GM21360 (cell line): ENCODE data around the gene SLC12A8.

Experiments
- ATAC-seq: cut with Tn5 transposase; IDR thresholded peaks from one replicate; pipeline ENCODE4 v1.9.1; 2021; ENCODE audit warnings: mild to moderate bottlenecking, moderate library complexity; ENCODE audit not compliant: unreplicated experiment

The SLC12A8 gene

GRCh38 chr3:125189378-125190165 is 23.0 kb downstream of the SLC12A8 start:
- ATAC-seq = no peak

- ATAC-seq = no peak
Observed at GRCh38 chr3:125188955-125189354, 23.6 kb downstream of the SLC12A8 start.

GRCh38 chr3:125187599-125187910 is 25.0 kb downstream of the SLC12A8 start:
- no peak for ATAC-seq

GRCh38 chr3:125186800-125187598 is 25.5 kb downstream of the SLC12A8 start:
- no peak for ATAC-seq

GRCh38 chr3:125186261-125186787 is 26.2 kb downstream of the SLC12A8 start:
- peak; percentile 76 for ATAC-seq

- peak; percentile 19 for ATAC-seq
Observed at GRCh38 chr3:125185805-125186204, 26.7 kb downstream of the SLC12A8 start.

GRCh38 chr3:125179884-125180240 is 32.7 kb downstream of the SLC12A8 start:
- ATAC-seq = no peak

- no peak for ATAC-seq
Observed at GRCh38 chr3:125179143-125179883, 33.2 kb downstream of the SLC12A8 start.

- ATAC-seq = no peak
Observed at GRCh38 chr3:125177746-125178145, 34.8 kb downstream of the SLC12A8 start.

- no peak for ATAC-seq
Observed at GRCh38 chr3:125175295-125176078, 37.1 kb downstream of the SLC12A8 start.

GRCh38 chr3:125172346-125172745 is 40.2 kb downstream of the SLC12A8 start:
- no peak for ATAC-seq

GRCh38 chr3:125168711-125169393 is 43.7 kb downstream of the SLC12A8 start:
- no peak for ATAC-seq

- ATAC-seq = no peak
Observed at GRCh38 chr3:125166599-125167136, 45.9 kb downstream of the SLC12A8 start.

GRCh38 chr3:125165948-125166553 is 46.5 kb downstream of the SLC12A8 start:
- no peak for ATAC-seq

GRCh38 chr3:125165189-125165947 is 47.2 kb downstream of the SLC12A8 start:
- ATAC-seq = no peak

- ATAC-seq = no peak
Observed at GRCh38 chr3:125163739-125164601, 48.6 kb downstream of the SLC12A8 start.

- no peak for ATAC-seq
Observed at GRCh38 chr3:125161607-125162219, 50.8 kb downstream of the SLC12A8 start.
